ENCODE data around the gene TMEM132A. TPM values are rescaled to one million over a fixed set of nuclear protein-coding genes. Genes with fewer than 3 reads are reported as not detected.

Gene TMEM132A
- 97.8 and 142 TPM in 2 replicates for total RNA-seq

GRCh38 chr11:60924110-60924905, at the start of gene TMEM132A:
Gene TMEM132A (plus strand): TSS chr11:60924460. CDS start chr11:60924634, 174 bp downstream.

GRCh38 chr11:60906132-60906972, 17.9 kb upstream of the TMEM132A start, which contains the start of gene PRPF19:
Gene PRPF19 (minus strand): TSS chr11:60906585. CDS start chr11:60906382, 203 bp downstream.

GRCh38 chr11:60913793-60914632, 10.2 kb upstream of the TMEM132A start, which contains the start of gene TMEM109:
Gene TMEM109 (plus strand): TSS chr11:60914158. CDS start chr11:60919694, 5,536 bp downstream.

GRCh38 chr11:60951904-60952741, 27.9 kb downstream of the TMEM132A start, which contains the start of gene SLC15A3:
Gene SLC15A3 (minus strand): TSS chr11:60952176. CDS start chr11:60951551, 625 bp downstream.

GRCh38 chr11:60971520-60971919, 47.3 kb downstream of the TMEM132A start, which contains the start of gene CD6:
Gene CD6 (plus strand): TSS chr11:60971680. CDS start chr11:60971866, 186 bp downstream.

Other genes with a start within 250 kb of the TMEM132A start
- gene MS4A8, start 224.8 kb upstream of the TMEM132A start, total RNA-seq: not detected in 2 replicates
- not detected in 2 replicates for gene MS4A18, start 199.7 kb upstream of the TMEM132A start, total RNA-seq
- gene MS4A15, start 167.6 kb upstream of the TMEM132A start, total RNA-seq: not detected in 2 replicates
- not detected in 2 replicates for gene MS4A10, start 139.1 kb upstream of the TMEM132A start, total RNA-seq
- 22.6 and 40.3 TPM in 2 replicates for gene CCDC86, start 82.3 kb upstream of the TMEM132A start, total RNA-seq
- gene PTGDR2, start 68.5 kb upstream of the TMEM132A start, total RNA-seq: not detected in 2 replicates
- not detected in 2 replicates for gene ZP1, start 56.9 kb upstream of the TMEM132A start, total RNA-seq
- 64.2 and 96.0 TPM in 2 replicates for gene PRPF19, start 17.9 kb upstream of the TMEM132A start, total RNA-seq
- 26.1 and 31.8 TPM in 2 replicates for gene TMEM109, start 10.3 kb upstream of the TMEM132A start, total RNA-seq
- 0.78 and 3.2 TPM in 2 replicates for gene SLC15A3, start 27.7 kb downstream of the TMEM132A start, total RNA-seq
- gene CD6, start 47.2 kb downstream of the TMEM132A start, total RNA-seq: 0.86 TPM in 1 of 2 replicates, not detected in the other
- not detected in 2 replicates for gene CD5, start 178.0 kb downstream of the TMEM132A start, total RNA-seq
- 11.5 and 14.9 TPM in 2 replicates for gene VPS37C, start 237.0 kb downstream of the TMEM132A start, total RNA-seq